ENCODE data around the gene DIO3. TPM values are rescaled to one million over a fixed set of nuclear protein-coding genes. Genes with fewer than 3 reads are reported as not detected.

Gene DIO3
- polyA plus RNA-seq, 1 donor from 2014 or later: 49.2 TPM

DNA sequence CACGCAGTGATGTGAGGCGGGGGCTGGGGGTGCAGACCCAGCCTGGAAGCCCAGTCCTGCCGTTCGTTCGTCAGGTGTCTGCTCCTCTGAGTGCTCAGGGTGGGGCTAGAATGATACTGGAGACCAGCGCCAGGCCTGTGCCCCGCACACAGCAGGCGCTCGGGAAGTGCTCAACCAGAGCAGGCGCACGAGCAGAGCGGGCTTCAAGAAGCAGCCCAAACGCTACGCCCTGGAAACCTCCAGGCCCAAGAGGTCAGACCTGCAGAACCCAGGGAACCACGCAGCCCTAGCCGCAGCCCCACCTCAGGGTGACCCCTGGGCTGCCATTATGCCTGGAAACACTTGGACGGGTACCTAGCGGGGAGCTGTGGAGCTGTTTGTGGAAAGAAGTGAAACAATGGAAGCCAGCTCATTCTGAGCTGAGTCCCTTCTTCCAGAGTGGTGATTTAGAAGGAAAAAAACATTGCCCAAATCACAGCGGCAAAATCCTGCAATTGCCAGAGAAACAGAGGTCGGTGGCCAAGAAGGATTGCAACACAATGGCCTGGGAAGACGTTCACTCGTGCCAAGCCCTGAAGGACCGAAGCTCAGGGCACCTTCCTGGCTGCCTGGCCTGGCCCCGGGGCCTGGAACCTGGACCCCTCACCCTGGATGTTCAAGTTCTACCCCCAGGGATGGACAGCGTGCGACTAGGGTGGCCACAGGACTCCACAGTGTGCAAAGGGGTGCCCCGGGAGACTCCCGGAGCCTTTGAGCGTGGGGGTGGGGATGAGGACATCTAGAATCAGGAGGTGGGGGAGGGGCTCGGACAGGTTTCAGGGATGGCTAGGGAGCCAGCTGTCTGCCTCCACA is 40.4 kb upstream of the DIO3 start:
- Histone ChIP-seq H3K79me2 (replicated peaks; ENCODE audit: insufficient read depth, low read length) (no peaks in the 10 kb centered on the region), H3K9ac (ENCODE audit: low read length) (no peak overlapping the region), H3K27ac (ENCODE audit: low read length) (no peak overlapping the region), H3K9me3 (ENCODE audit: low read length) (no peaks in the 10 kb centered on the region), H3K9me2 (ENCODE audit: insufficient read depth, low read length) (no peaks in the 10 kb centered on the region), H4K20me1 (ENCODE audit: insufficient read depth) (no peaks in the 10 kb centered on the region), H3K4me2 (ENCODE audit: low read length) (no peak overlapping the region), H3K4me3 (ENCODE audit: low read length) (no peak overlapping the region), H2AFZ (ENCODE audit: low read depth, low read length) (no peak overlapping the region), H3K36me3 (ENCODE audit: insufficient read depth, low read length) (no peaks in the 10 kb centered on the region), H3K27me3 (ENCODE audit: insufficient read depth, low read depth, low read length) (no peaks in the 10 kb centered on the region), H3F3A (ENCODE audit: insufficient read depth, low read length, poor library complexity, severe bottlenecking) (no peaks in the 10 kb centered on the region)
- TF ChIP-seq RAD21 (conservative IDR thresholded peaks at IDR 0.05): no peak
- no peak for TF ChIP-seq EZH2 (IDR thresholded peaks at IDR 0.05; ENCODE audit: borderline replicate concordance, insufficient read depth, low read length, poor library complexity, severe bottlenecking)
- TF ChIP-seq SMC3 (conservative IDR thresholded peaks at IDR 0.05; ENCODE audit: poor library complexity): no peak
- no peak for TF ChIP-seq MXI1 (conservative IDR thresholded peaks at IDR 0.05; ENCODE audit: poor library complexity, severe bottlenecking)
- TF ChIP-seq, protein P1, sequence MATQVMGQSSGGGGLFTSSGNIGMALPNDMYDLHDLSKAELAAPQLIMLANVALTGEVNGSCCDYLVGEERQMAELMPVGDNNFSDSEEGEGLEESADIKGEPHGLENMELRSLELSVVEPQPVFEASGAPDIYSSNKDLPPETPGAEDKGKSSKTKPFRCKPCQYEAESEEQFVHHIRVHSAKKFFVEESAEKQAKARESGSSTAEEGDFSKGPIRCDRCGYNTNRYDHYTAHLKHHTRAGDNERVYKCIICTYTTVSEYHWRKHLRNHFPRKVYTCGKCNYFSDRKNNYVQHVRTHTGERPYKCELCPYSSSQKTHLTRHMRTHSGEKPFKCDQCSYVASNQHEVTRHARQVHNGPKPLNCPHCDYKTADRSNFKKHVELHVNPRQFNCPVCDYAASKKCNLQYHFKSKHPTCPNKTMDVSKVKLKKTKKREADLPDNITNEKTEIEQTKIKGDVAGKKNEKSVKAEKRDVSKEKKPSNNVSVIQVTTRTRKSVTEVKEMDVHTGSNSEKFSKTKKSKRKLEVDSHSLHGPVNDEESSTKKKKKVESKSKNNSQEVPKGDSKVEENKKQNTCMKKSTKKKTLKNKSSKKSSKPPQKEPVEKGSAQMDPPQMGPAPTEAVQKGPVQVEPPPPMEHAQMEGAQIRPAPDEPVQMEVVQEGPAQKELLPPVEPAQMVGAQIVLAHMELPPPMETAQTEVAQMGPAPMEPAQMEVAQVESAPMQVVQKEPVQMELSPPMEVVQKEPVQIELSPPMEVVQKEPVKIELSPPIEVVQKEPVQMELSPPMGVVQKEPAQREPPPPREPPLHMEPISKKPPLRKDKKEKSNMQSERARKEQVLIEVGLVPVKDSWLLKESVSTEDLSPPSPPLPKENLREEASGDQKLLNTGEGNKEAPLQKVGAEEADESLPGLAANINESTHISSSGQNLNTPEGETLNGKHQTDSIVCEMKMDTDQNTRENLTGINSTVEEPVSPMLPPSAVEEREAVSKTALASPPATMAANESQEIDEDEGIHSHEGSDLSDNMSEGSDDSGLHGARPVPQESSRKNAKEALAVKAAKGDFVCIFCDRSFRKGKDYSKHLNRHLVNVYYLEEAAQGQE (IDR thresholded peaks at IDR 0.05; ENCODE audit: borderline replicate concordance): no peak
- TF ChIP-seq TAF1 (IDR thresholded peaks at IDR 0.05; ENCODE audit: low read depth): no peak
- no peak for TF ChIP-seq POLR2AphosphoS5 (IDR thresholded peaks at IDR 0.05)

DNA sequence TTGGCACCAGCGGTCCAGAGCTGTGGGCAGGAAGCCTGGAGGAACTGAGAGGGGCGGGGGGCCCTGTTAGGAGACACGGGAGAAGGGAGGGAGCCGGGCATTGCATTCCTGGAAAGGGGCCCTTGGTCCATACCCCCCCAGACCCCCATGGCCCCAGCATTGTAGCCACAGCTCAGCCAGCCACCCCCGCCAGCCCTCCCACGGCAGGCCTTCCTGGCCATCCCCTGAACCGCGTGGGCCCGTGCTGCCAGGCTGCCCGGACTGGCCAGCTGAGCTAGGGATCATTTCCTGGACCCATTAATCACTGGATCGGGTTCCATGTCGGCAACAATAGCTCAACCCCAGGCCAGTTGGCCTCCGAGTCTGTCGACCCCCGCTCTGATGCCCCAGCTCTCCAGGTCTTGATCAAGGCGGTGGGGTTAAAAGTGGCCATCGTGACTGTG is 39.8 kb upstream of the DIO3 start:
- Histone ChIP-seq H3K4me3 (ENCODE audit: low read length) (no peak overlapping the region), H3K4me2 (ENCODE audit: low read length) (no peak overlapping the region), H3F3A (ENCODE audit: insufficient read depth, low read length, poor library complexity, severe bottlenecking) (no peaks in the 10 kb centered on the region), H2AFZ (ENCODE audit: low read depth, low read length) (no peak overlapping the region), H3K79me2 (replicated peaks; ENCODE audit: insufficient read depth, low read length) (no peaks in the 10 kb centered on the region), H3K9me3 (ENCODE audit: low read length) (no peaks in the 10 kb centered on the region), H3K36me3 (ENCODE audit: insufficient read depth, low read length) (no peaks in the 10 kb centered on the region), H3K9ac (ENCODE audit: low read length) (no peak overlapping the region), H3K27ac (ENCODE audit: low read length) (no peak overlapping the region), H3K9me2 (ENCODE audit: insufficient read depth, low read length) (no peaks in the 10 kb centered on the region), H4K20me1 (ENCODE audit: insufficient read depth) (no peaks in the 10 kb centered on the region), H3K27me3 (ENCODE audit: insufficient read depth, low read depth, low read length) (no peaks in the 10 kb centered on the region)
- TF ChIP-seq MXI1 (conservative IDR thresholded peaks at IDR 0.05; ENCODE audit: poor library complexity, severe bottlenecking) (no peak), SMC3 (conservative IDR thresholded peaks at IDR 0.05; ENCODE audit: poor library complexity) (no peak)
- TF ChIP-seq, protein P1 (IDR thresholded peaks at IDR 0.05; ENCODE audit: borderline replicate concordance): no peak

Measured in neural cell (in vitro differentiated cells).